Muscle layer of duodenum (tissue), 2 donors: ENCODE results near the gene PAIP1.
A peak's percentile ranks its signal among the peaks of the same experiment; 100 is the strongest.
"Not testable (repeated sequence)": the region's sequence is repeated elsewhere in the genome, so short reads cannot be mapped to it uniquely, and the experiment has no call there.

Experiments used
- H3K27ac ChIP-seq: one replicate; pipeline ENCODE4 v1.7.0; 2013; ENCODE audit warnings: mild to moderate bottlenecking, low read length
- H3K27me3 ChIP-seq: one replicate; pipeline ENCODE4 v1.7.0; 2013; ENCODE audit warnings: low read depth, mild to moderate bottlenecking, control low read depth, low read length
- H3K36me3 ChIP-seq, 2 donors: one replicate each; pipeline ENCODE4 v1.7.0; 2013; ENCODE audit warnings: low read length in 2 of 2, control low read depth in 1 of 2, mild to moderate bottlenecking in 1 of 2; ENCODE audit not compliant: insufficient read depth in 2 of 2, control insufficient read depth in 1 of 2
- H3K4me1 ChIP-seq, 2 donors: one replicate each; pipeline ENCODE4 v1.7.0; 2013; ENCODE audit warnings: low read length in 2 of 2, mild to moderate bottlenecking in 2 of 2, control low read depth in 1 of 2, moderate library complexity in 1 of 2; ENCODE audit not compliant: insufficient read depth in 2 of 2, control insufficient read depth in 1 of 2
- H3K4me3 ChIP-seq, 2 donors: one replicate each; pipeline ENCODE4 v1.7.0; 2013; ENCODE audit warnings: low read length in 2 of 2, low read depth in 1 of 2, mild to moderate bottlenecking in 1 of 2
- H3K9me3 ChIP-seq, 2 donors: one replicate each; pipeline ENCODE4 v1.7.0; 2013; ENCODE audit warnings: low read length in 2 of 2, control low read depth in 1 of 2, mild to moderate bottlenecking in 1 of 2; ENCODE audit not compliant: control insufficient read depth in 1 of 2
- donor health status: healthy.

PAIP1 gene

GRCh38 chr5:43588842-43589241 lies 32.0 kb upstream of the PAIP1 start:
- Histone ChIP-seq H3K27me3 (no peaks in the 10 kb centered on the region), H3K4me1 (no peaks in the 10 kb centered on the region), H3K4me3 (no peak overlapping the region), H3K9me3 (no peaks in the 10 kb centered on the region), H3K36me3 (no peaks in the 10 kb centered on the region), H3K27ac (no peak overlapping the region)

- no peaks in the 10 kb centered on the region for H3K4me1 ChIP-seq
Observed at GRCh38 chr5:43584166-43584699, 27.4 kb upstream of the PAIP1 start.

GRCh38 chr5:43583724-43584123 lies 26.8 kb upstream of the PAIP1 start:
- Histone ChIP-seq H3K27me3 (no peaks in the 10 kb centered on the region), H3K36me3 (no peaks in the 10 kb centered on the region), H3K4me1 (no peaks in the 10 kb centered on the region), H3K27ac (no peak overlapping the region), H3K4me3 (no peak overlapping the region), H3K9me3 (no peaks in the 10 kb centered on the region)

More at GRCh38 chr5:43584166-43584699, 27.4 kb upstream of the PAIP1 start:
- Histone ChIP-seq H3K4me3 (no peak overlapping the region), H3K27me3 (no peaks in the 10 kb centered on the region), H3K36me3 (no peaks in the 10 kb centered on the region), H3K9me3 (no peaks in the 10 kb centered on the region), H3K27ac (no peak overlapping the region)

- H3K36me3 ChIP-seq: no peaks in the 10 kb centered on the region
- H3K4me3 ChIP-seq: no peak overlapping the region
- no peaks in the 10 kb centered on the region for H3K9me3 ChIP-seq
- H3K4me1 ChIP-seq: no peaks in the 10 kb centered on the region
- no peaks in the 10 kb centered on the region for H3K27me3 ChIP-seq
- no peak overlapping the region for H3K27ac ChIP-seq
Observed at GRCh38 chr5:43582082-43583005, 25.5 kb upstream of the PAIP1 start.

GRCh38 chr5:43581398-43581797 lies 24.5 kb upstream of the PAIP1 start:
- Histone ChIP-seq H3K9me3 (no peaks in the 10 kb centered on the region), H3K36me3 (no peaks in the 10 kb centered on the region), H3K27ac (no peak overlapping the region), H3K27me3 (no peaks in the 10 kb centered on the region), H3K4me1 (no peaks in the 10 kb centered on the region), H3K4me3 (no peak overlapping the region)

- not testable (repeated sequence) for H3K36me3 ChIP-seq, H3K4me1 ChIP-seq, H3K4me3 ChIP-seq, H3K27ac ChIP-seq, H3K27me3 ChIP-seq, H3K9me3 ChIP-seq
Observed at GRCh38 chr5:43580402-43581210, 23.7 kb upstream of the PAIP1 start.

GRCh38 chr5:43573058-43573457 lies 16.2 kb upstream of the PAIP1 start:
- Histone ChIP-seq H3K27me3 (no peaks in the 10 kb centered on the region), H3K4me3 (no peak overlapping the region), H3K27ac (no peak overlapping the region), H3K36me3 (no peaks in the 10 kb centered on the region), H3K9me3 (no peaks in the 10 kb centered on the region), H3K4me1 (peaks cover 0 to 4% of the 10 kb centered on the region in 2 donors)

- Histone ChIP-seq H3K4me3 (no peak overlapping the region), H3K36me3 (no peaks in the 10 kb centered on the region), H3K9me3 (no peaks in the 10 kb centered on the region), H3K27ac (no peak overlapping the region), H3K27me3 (no peaks in the 10 kb centered on the region), H3K4me1 (peaks cover 0 to 4% of the 10 kb centered on the region in 2 donors)
Observed at GRCh38 chr5:43572357-43572756, 15.5 kb upstream of the PAIP1 start.

GRCh38 chr5:43571237-43571636 lies 14.4 kb upstream of the PAIP1 start:
- H3K4me1 ChIP-seq: peaks cover 0 to 4% of the 10 kb centered on the region in 2 donors
- no peaks in the 10 kb centered on the region for H3K36me3 ChIP-seq
- peak overlapping the region; percentile 64 for H3K27ac ChIP-seq
- H3K27me3 ChIP-seq: no peaks in the 10 kb centered on the region
- H3K4me3 ChIP-seq: peak overlapping the region; percentile 19 to 32
- no peaks in the 10 kb centered on the region for H3K9me3 ChIP-seq

- H3K36me3 ChIP-seq: no peaks in the 10 kb centered on the region
- H3K9me3 ChIP-seq: no peaks in the 10 kb centered on the region
- peak overlapping the region; percentile 64 for H3K27ac ChIP-seq
- no peaks in the 10 kb centered on the region for H3K27me3 ChIP-seq
- peak overlapping the region in 1 of 2 donors; percentile 32 for H3K4me3 ChIP-seq
- peaks cover 0 to 4% of the 10 kb centered on the region in 2 donors for H3K4me1 ChIP-seq
Observed at GRCh38 chr5:43570450-43571158, 13.7 kb upstream of the PAIP1 start.
